WTC11 (cell line): Measurements from ENCODE around the gene USH2A. TPM values are rescaled to one million over a fixed set of nuclear protein-coding genes. Genes with fewer than 3 reads are reported as not detected.

Source experiments
- ATAC-seq: fragments of 200-7000 bp; cut with Tn5 transposase; 2 replicates; pipeline ENCODE4 v1.10.0; 2021; ENCODE audit warnings: mild to moderate bottlenecking, moderate library complexity
- CTCF ChIA-PET: fragments of 300-600 bp; sonication (Branson Sonifier 250); formaldehyde crosslinking; loops from one replicate; lab custom pipeline; 2021; ENCODE audit warnings: antibody characterized with exemption; lab: Charles Lee
- POLR2A ChIA-PET: fragments of 350-600 bp; sonication (Branson Sonifier 250); formaldehyde crosslinking; loops from one replicate; lab custom pipeline; 2021; ENCODE audit warnings: antibody characterized with exemption; lab: Charles Lee
- DNase-seq: peaks from one replicate; pipeline ENCODE4 v3.0.0; 2021; ENCODE audit warnings: low spot score
- H3K27ac Mint-ChIP-seq: 2 replicates; pipeline ENCODE4 v1.8.0; 2021; ENCODE audit warnings: mixed read lengths
- H3K27me3 Mint-ChIP-seq: 2 replicates; pipeline ENCODE4 v1.8.0; 2021; ENCODE audit warnings: low read depth, mild to moderate bottlenecking, moderate library complexity, mixed read lengths
- H3K36me3 Mint-ChIP-seq: 2 replicates; pipeline ENCODE4 v1.8.0; 2021; ENCODE audit warnings: mixed read lengths
- H3K4me1 Mint-ChIP-seq: 2 replicates; pipeline ENCODE4 v1.8.0; 2022; ENCODE audit warnings: mixed read lengths
- H3K4me3 Mint-ChIP-seq: 2 replicates; pipeline ENCODE4 v1.8.0; 2021; ENCODE audit warnings: mild to moderate bottlenecking, moderate library complexity, mixed read lengths
- H3K9me3 Mint-ChIP-seq: 2 replicates; pipeline ENCODE4 v1.8.0; 2021; ENCODE audit warnings: mixed read lengths
- ARID4B ChIP-seq: sonication (generic); formaldehyde crosslinking; IDR thresholded peaks from 2 replicates; pipeline ENCODE4 v1.8.0; 2023; ENCODE audit warnings: missing genetic modification reagents, mild to moderate bottlenecking, borderline replicate concordance
- CBFB ChIP-seq: sonication (generic); formaldehyde crosslinking; IDR thresholded peaks from 2 replicates; pipeline ENCODE4 v1.8.1; 2022; ENCODE audit warnings: mild to moderate bottlenecking, low read depth, missing genetic modification reagents
- CDX4 ChIP-seq: fragments of 250-450 bp; sonication (Bioruptor Pico); IDR thresholded peaks from 2 replicates; pipeline ENCODE4 v1.9.0; 2021; ENCODE audit warnings: moderate library complexity, mild to moderate bottlenecking, inconsistent platforms, borderline replicate concordance
- MXD4 ChIP-seq: fragments of 250-450 bp; sonication (Bioruptor Pico); IDR thresholded peaks from 2 replicates; pipeline ENCODE4 v1.8.0; 2021; ENCODE audit warnings: mild to moderate bottlenecking, moderate library complexity, borderline replicate concordance
- NFE2L1 ChIP-seq: sonication (generic); formaldehyde crosslinking; IDR thresholded peaks from 2 replicates; pipeline ENCODE4 v1.8.1; 2023; ENCODE audit warnings: missing genetic modification reagents
- NR2C2 ChIP-seq: sonication (generic); formaldehyde crosslinking; IDR thresholded peaks from 2 replicates; pipeline ENCODE4 v1.8.0; 2022; ENCODE audit warnings: mild to moderate bottlenecking, missing genetic modification reagents
- OVOL2 ChIP-seq: fragments of 250-450 bp; sonication (Bioruptor Pico); IDR thresholded peaks from 2 replicates; pipeline ENCODE4 v1.9.0; 2021; ENCODE audit warnings: mild to moderate bottlenecking, borderline replicate concordance
- RORB ChIP-seq: fragments of 250-450 bp; sonication (Bioruptor Pico); IDR thresholded peaks from 2 replicates; pipeline ENCODE4 v1.9.0; 2021; ENCODE audit warnings: mild to moderate bottlenecking
- SP1 ChIP-seq: sonication (generic); formaldehyde crosslinking; conservative IDR thresholded peaks from 2 replicates; pipeline ENCODE4 v1.8.1; 2022; ENCODE audit warnings: missing genetic modification reagents
- TCF7 ChIP-seq: sonication (generic); formaldehyde crosslinking; IDR thresholded peaks from 2 replicates; pipeline ENCODE4 v1.8.0; 2022; ENCODE audit warnings: mild to moderate bottlenecking, low read depth, missing genetic modification reagents, moderate library complexity
- ZNF416 ChIP-seq: fragments of 250-450 bp; sonication (Bioruptor Pico); IDR thresholded peaks from 2 replicates; pipeline ENCODE4 v1.9.0; 2021; ENCODE audit warnings: mild to moderate bottlenecking, inconsistent platforms
- total RNA-seq: library from RNA; stranded (reverse); gene quantifications from 3 replicates; pipeline ENCODE4 v1.2.3, GENCODE V29; 2021
- TF ChIP-seq, protein P1 (sequence below): sonication (generic); formaldehyde crosslinking; IDR thresholded peaks from 2 replicates; pipeline ENCODE4 v1.8.1; 2022; ENCODE audit warnings: low read depth, missing genetic modification reagents, borderline replicate concordance
- TF ChIP-seq, protein P2 (sequence below): sonication (generic); formaldehyde crosslinking; IDR thresholded peaks from 2 replicates; pipeline ENCODE4 v1.8.1; 2023; ENCODE audit warnings: mild to moderate bottlenecking, missing genetic modification reagents, moderate library complexity
- TF ChIP-seq, protein P3 (sequence below): sonication (generic); formaldehyde crosslinking; IDR thresholded peaks from 2 replicates; pipeline ENCODE4 v1.8.1; 2023; ENCODE audit warnings: mild to moderate bottlenecking, missing genetic modification reagents

Gene USH2A
- total RNA-seq, 1 experiment from 2014 or later: 0.37 TPM

GRCh38 chr1:216258856-216259255, 164.4 kb downstream of the USH2A start:
- ATAC-seq: no peak

More at GRCh38 chr1:216258856-216259255, 164.4 kb downstream of the USH2A start:
- Mint-ChIP-seq H3K36me3 (no peaks in the 10 kb centered on the region), H3K9me3 (no peaks in the 10 kb centered on the region)
- no peak for TF ChIP-seq NFE2L1 (CRISPR knock-in tag)
- no peak for TF ChIP-seq NR2C2
- TF ChIP-seq, protein P1, sequence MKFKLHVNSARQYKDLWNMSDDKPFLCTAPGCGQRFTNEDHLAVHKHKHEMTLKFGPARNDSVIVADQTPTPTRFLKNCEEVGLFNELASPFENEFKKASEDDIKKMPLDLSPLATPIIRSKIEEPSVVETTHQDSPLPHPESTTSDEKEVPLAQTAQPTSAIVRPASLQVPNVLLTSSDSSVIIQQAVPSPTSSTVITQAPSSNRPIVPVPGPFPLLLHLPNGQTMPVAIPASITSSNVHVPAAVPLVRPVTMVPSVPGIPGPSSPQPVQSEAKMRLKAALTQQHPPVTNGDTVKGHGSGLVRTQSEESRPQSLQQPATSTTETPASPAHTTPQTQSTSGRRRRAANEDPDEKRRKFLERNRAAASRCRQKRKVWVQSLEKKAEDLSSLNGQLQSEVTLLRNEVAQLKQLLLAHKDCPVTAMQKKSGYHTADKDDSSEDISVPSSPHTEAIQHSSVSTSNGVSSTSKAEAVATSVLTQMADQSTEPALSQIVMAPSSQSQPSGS (CRISPR knock-in tag): no peak
- TF ChIP-seq OVOL2: no peak
- no peak for TF ChIP-seq MXD4 (CRISPR knock-in tag)
- TF ChIP-seq, protein P2, sequence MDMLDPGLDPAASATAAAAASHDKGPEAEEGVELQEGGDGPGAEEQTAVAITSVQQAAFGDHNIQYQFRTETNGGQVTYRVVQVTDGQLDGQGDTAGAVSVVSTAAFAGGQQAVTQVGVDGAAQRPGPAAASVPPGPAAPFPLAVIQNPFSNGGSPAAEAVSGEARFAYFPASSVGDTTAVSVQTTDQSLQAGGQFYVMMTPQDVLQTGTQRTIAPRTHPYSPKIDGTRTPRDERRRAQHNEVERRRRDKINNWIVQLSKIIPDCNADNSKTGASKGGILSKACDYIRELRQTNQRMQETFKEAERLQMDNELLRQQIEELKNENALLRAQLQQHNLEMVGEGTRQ (CRISPR knock-in tag): no peak
- no peak for TF ChIP-seq ZNF416 (CRISPR knock-in tag)
- no peak for TF ChIP-seq CDX4 (CRISPR knock-in tag)
- TF ChIP-seq RORB (CRISPR knock-in tag): no peak
- TF ChIP-seq TCF7 (CRISPR knock-in tag): no peak
- TF ChIP-seq CBFB (CRISPR knock-in tag): no peak
- no peak for TF ChIP-seq SP1 (CRISPR knock-in tag)
- TF ChIP-seq ARID4B (CRISPR knock-in tag): no peak
- TF ChIP-seq, protein P3, sequence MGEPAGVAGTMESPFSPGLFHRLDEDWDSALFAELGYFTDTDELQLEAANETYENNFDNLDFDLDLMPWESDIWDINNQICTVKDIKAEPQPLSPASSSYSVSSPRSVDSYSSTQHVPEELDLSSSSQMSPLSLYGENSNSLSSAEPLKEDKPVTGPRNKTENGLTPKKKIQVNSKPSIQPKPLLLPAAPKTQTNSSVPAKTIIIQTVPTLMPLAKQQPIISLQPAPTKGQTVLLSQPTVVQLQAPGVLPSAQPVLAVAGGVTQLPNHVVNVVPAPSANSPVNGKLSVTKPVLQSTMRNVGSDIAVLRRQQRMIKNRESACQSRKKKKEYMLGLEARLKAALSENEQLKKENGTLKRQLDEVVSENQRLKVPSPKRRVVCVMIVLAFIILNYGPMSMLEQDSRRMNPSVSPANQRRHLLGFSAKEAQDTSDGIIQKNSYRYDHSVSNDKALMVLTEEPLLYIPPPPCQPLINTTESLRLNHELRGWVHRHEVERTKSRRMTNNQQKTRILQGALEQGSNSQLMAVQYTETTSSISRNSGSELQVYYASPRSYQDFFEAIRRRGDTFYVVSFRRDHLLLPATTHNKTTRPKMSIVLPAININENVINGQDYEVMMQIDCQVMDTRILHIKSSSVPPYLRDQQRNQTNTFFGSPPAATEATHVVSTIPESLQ: no peak
- TF ChIP-seq, all 79 proteins: peak for 0
- Mint-ChIP-seq H3K4me1 (no peaks in the 10 kb centered on the region), H3K27me3 (no peaks in the 10 kb centered on the region), H3K4me3 (no peak overlapping the region), H3K27ac (no peak overlapping the region)
- ChIA-PET CTCF (interaction anchor here (0.7 kb wide), 1 partner anchor 37 kb away, joined by 3 read pairs; no protein-coding TSS in a partner anchor), POLR2A (no interaction called here)
- no peak for DNase-seq
